ENCODE results near the gene EEIG1. TPM values are rescaled to one million over a fixed set of nuclear protein-coding genes. Genes with fewer than 3 reads are reported as not detected.

Gene EEIG1
- polyA plus RNA-seq, 1 experiment: 26.6 TPM

- no peaks in the 10 kb centered on the region; the same call in 1 of the 2 replicates for H3K36me3 ChIP-seq (ENCODE audit: control insufficient read depth, insufficient read depth, low read length)
- H3K4me3 ChIP-seq (ENCODE audit: low read depth, low read length): no peak overlapping the region
- no peak for TF ChIP-seq CTCF (IDR thresholded peaks at IDR 0.05; ENCODE audit: insufficient read depth, low read depth, low read length)
- no peak for DNase-seq (ENCODE audit: low read depth)
- H3K27me3 ChIP-seq (ENCODE audit: control insufficient read depth, insufficient read depth, low read length): no peaks in the 10 kb centered on the region
- ChIA-PET POLR2A (no interaction called here), CTCF (interaction anchor here (0.6 to 5.9 kb wide), 3 partner anchors 15 to 114 kb away, joined by 3 to 56 read pairs (median 3); no protein-coding TSS in a partner anchor)
These were observed 21.4 kb downstream of the EEIG1 start for GRCh38 chr9:127959398-127959797.

- ChIA-PET CTCF (interaction anchor here (0.6 to 5.9 kb wide), 2 partner anchors 15 to 68 kb away, joined by 3 to 56 read pairs; no protein-coding TSS in a partner anchor), POLR2A (no interaction called here)
- no peak for DNase-seq (ENCODE audit: low read depth)
- TF ChIP-seq CTCF (IDR thresholded peaks at IDR 0.05; ENCODE audit: insufficient read depth, low read depth, low read length): no peak
- no peaks in the 10 kb centered on the region for H3K27me3 ChIP-seq (ENCODE audit: control insufficient read depth, insufficient read depth, low read length)
- no peaks in the 10 kb centered on the region; the same call in 1 of the 2 replicates for H3K36me3 ChIP-seq (ENCODE audit: control insufficient read depth, insufficient read depth, low read length)
- no peak overlapping the region for H3K4me3 ChIP-seq (ENCODE audit: low read depth, low read length)
These were observed 22.1 kb downstream of the EEIG1 start for GRCh38 chr9:127958728-127959127.

GRCh38 chr9:127955294-127956015, 25.3 kb downstream of the EEIG1 start:
- H3K27me3 ChIP-seq (ENCODE audit: control insufficient read depth, insufficient read depth, low read length): no peaks in the 10 kb centered on the region
- DNase-seq (ENCODE audit: low read depth): no peak
- CTCF ChIA-PET: interaction anchor here (1.9 to 4.3 kb wide), 3 partner anchors 12 to 162 kb away, joined by 7 to 32 read pairs (median 27); no protein-coding TSS in a partner anchor
- H3K4me3 ChIP-seq (ENCODE audit: low read depth, low read length): no peak overlapping the region
- POLR2A ChIA-PET: no interaction called here
- no peaks in the 10 kb centered on the region; the same call in none of the 2 replicates for H3K36me3 ChIP-seq (ENCODE audit: control insufficient read depth, insufficient read depth, low read length)
- TF ChIP-seq CTCF (IDR thresholded peaks at IDR 0.05; ENCODE audit: insufficient read depth, low read depth, low read length): no peak

GRCh38 chr9:127954831-127955293, 25.9 kb downstream of the EEIG1 start:
- no peaks in the 10 kb centered on the region for H3K27me3 ChIP-seq (ENCODE audit: control insufficient read depth, insufficient read depth, low read length)
- POLR2A ChIA-PET: no interaction called here
- CTCF ChIA-PET: interaction anchor here (1.9 to 4.3 kb wide), 3 partner anchors 11 to 163 kb away, joined by 7 to 32 read pairs (median 27); no protein-coding TSS in a partner anchor

More at GRCh38 chr9:127954831-127955293, 25.9 kb downstream of the EEIG1 start:
- DNase-seq (ENCODE audit: low read depth): no peak
- TF ChIP-seq CTCF (IDR thresholded peaks at IDR 0.05; ENCODE audit: insufficient read depth, low read depth, low read length): no peak
- no peak overlapping the region for H3K4me3 ChIP-seq (ENCODE audit: low read depth, low read length)
- peaks cover 3% of the 10 kb centered on the region for H3K36me3 ChIP-seq (ENCODE audit: control insufficient read depth, insufficient read depth, low read length)

Measured in BJ (cell line).